HG03196 (cell line): Measurements from ENCODE around the gene SERPINE2.
A peak's percentile ranks its signal among the peaks of the same experiment; 100 is the strongest.

ENCODE experiments used
- ATAC-seq: cut with Tn5 transposase; IDR thresholded peaks from one replicate; pipeline ENCODE4 v1.9.1; 2021; ENCODE audit not compliant: unreplicated experiment

Gene SERPINE2, protein sequence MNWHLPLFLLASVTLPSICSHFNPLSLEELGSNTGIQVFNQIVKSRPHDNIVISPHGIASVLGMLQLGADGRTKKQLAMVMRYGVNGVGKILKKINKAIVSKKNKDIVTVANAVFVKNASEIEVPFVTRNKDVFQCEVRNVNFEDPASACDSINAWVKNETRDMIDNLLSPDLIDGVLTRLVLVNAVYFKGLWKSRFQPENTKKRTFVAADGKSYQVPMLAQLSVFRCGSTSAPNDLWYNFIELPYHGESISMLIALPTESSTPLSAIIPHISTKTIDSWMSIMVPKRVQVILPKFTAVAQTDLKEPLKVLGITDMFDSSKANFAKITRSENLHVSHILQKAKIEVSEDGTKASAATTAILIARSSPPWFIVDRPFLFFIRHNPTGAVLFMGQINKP

DNA sequence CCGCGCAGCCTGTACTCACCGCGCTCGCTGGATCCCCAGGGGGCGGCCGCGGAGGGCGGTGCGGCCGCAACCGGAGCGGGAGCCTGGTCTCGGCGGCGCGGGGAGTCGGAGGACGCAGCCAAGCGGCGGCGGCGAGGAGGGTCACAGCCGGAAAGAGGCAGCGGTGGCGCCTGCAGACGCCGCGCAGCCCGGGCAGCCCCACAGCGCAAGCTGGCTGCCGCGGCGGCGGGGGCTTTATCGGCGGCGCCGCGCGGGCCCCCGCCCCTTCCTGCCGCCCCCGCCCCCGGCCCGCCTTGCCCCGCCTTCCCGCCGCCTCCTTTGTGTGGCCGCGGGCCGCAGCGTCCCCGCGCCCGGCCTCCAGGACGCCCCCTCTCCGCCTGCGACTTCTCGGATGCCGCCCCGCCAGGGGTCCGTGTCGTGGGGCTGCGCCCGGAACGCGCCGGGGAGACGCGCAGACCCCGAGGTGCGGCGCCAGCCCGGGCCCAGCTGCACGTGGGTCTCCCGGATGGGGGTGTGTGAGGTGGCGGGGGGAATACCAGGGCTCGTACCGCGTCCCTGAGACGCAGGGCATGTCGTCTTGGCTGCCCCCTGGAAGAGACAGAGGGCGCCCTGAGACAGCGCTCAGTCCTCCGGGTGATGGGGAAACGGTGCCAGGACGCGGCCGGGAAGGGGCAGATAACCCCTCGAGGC, at the start of gene SERPINE2:
Gene SERPINE2 (minus strand): TSS at position 207 of the 690 bp plus-strand sequence. CDS start 37,386 bp downstream, outside the sequence.
- ATAC-seq, result no peak

GRCh38 chr2:224086226-224086914, 47.3 kb upstream of the SERPINE2 start:
- no peak for ATAC-seq

DNA sequence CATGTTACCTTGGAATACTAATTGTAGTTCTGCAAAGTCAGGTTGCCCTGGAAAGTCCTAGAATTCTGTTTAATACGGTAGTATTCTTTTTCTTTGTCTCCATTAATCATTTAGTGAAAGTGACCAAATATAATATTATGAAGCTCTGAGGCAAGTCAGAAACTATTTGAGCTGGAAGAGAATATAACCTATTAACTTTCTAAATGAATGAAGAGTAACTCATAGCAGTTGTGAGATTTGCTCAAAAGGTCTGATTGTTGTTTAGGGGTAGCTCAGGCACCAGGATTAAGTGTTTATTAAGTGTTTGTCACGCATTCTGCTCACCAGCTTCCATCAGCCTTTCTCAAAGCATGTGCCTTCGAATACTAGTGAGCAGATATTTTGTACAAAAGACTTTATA, 46.7 kb upstream of the SERPINE2 start:
- no peak for ATAC-seq

- ATAC-seq, result no peak
Measured at GRCh38 chr2:224085246-224085645, 46.2 kb upstream of the SERPINE2 start.

DNA sequence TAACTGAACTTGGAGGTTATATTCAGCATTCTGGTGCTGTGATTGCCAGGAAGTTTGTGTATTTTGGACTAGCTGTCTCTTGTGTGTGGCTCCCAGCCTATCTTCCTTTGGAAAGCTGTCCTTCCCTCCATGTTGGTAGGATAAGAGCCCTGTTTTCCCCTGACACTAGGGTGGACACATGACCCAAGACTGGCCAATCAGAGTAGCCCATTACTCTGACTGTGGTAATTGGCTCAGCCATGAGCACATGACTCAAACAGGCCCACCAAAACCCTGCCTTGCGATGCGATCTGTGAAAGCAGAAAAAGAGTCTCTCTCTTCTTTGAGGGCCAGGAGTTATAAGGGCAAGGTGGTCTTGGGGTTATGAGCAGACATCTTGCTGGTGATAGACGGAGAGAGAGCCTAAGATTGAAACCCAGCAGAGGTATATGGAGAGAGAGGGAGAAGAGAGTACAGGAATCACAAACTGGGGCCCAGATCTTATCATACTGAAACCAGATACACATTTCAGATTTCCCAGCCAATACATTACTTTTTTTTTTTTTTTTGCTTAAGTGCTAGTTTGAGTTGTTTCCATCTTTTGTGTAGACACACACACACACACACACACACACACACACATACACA, 45.3 kb upstream of the SERPINE2 start:
- no peak for ATAC-seq

DNA sequence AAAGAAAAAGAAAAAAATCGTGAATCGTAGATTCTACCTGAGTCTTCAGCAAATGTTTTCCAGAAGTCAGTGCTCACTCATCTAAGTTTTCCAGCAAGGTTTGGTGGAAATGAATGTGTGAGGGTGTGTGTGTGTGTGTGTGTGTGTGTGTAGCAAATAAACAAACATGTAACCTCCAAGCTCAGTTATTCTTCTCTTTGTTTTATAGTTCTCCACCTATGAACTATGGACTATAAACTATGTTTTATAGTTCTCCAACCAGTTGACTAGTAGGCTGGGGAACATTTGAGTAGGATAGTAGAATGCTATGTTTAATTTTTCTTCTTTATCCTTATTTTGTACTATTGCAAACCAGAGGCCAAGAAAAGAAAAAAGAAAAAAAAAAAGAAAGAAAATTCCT, 44.6 kb upstream of the SERPINE2 start:
- no peak for ATAC-seq

- no peak for ATAC-seq
Measured at GRCh38 chr2:224078656-224079055, 39.6 kb upstream of the SERPINE2 start.

- ATAC-seq, result no peak
Measured at GRCh38 chr2:224077773-224078507, 38.9 kb upstream of the SERPINE2 start.

- no peak for ATAC-seq
Measured at GRCh38 chr2:224075588-224075987, 36.5 kb upstream of the SERPINE2 start.

GRCh38 chr2:224073676-224074075, 34.6 kb upstream of the SERPINE2 start:
- no peak for ATAC-seq

DNA sequence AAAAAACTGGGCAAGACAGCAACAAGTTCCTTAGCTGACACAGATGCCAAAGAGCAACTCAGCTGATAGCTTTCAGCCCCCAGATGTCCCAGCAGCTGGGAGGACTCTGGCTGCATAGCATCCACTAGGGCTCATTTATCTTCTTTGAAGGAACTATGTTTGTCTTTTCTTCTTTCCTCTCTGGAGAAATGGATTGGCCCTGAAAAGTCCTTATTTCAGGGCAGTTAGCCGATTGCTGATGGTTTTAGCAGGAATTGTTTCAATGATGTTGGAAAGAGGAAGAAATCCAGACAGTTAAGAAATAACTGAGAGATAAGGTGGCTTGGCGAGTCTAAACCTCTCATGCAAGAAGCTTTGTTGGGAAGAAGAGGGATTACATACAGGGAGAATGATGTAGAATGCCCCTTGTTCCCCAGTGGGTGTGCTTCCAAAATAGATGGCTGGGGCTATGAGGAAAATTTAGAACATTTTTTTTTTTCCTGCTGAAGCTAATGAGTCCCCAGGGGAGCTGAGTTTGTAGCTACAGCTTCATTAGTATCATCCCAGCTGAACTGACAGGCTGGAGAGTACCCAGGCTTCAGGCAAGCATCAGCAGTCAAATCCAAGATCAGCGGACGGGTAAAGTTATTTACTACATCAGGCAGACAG, 33.6 kb upstream of the SERPINE2 start:
- no peak for ATAC-seq

DNA sequence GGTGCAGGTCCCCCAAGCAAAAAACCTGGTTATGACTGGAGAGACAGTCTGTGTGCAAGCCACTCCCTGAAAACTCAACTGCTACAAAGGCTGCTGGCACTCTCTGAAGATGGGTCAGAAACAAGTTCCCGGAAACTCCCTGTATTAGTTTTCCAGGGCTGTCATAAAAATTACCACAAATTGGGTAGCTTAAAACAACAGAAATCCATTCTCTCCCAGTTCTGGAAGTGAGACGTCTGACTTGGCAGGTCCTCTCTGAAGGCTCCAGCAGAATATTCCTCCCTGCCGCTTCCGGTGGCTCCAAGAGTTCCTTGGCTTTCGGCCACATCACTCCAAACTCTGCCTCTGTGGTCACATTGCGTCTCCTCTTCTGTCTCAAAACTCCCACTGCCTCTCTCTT, 30.1 kb upstream of the SERPINE2 start:
- no peak for ATAC-seq

DNA sequence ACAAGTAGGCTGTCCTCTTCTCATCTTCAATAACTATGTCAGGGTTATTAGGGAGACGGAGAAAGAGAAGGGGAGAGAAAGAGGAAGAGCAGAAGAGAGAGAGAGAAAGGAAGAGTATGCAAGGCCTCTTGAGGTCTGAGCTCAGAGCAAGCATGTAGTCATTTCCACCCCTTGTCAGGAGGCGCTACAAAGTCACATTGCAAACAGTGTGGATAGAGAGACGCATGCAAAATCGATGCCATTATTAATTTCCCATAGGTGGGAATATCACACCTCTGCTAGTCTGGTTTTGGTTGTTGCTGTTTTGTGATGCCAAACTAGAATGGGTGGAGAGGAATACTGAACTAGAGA, 24.2 kb upstream of the SERPINE2 start:
- peak; percentile 30 for ATAC-seq

DNA sequence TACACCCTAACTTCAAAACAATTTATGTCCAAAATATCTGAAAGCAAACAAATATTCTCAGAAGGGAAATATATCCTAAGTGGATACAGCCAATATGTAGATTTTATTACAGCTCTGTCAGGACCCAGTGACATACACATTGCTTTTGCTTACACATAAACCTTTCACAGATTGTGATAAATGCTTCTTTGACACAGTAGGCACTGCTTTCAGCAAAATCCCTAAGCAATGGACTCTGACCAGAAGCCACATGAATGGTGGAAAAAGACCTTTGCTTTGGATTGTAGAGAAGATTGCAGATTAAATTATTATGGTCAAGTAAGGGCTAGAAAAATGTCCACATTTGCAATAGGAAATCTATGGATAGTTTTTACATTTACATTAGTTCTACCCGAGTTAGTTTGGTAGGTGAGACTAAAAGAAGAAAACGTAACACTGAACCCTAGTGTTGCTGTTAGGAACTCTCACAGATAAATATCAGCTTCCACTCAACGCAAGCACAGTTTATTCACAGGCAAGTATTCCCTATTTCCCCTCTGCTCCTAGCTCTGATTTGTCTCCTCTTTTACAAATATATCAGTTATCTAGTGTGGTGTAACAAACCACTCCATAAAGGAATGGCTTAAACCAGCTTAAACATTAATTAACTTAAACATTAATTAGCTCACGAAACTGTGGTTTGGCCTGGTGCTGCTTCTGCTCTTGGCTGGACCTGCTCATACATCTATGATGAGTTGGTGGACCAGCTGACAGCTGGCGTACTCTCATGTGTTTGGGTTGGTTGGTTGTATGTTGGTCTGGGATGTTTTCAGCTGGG, 23.6 kb upstream of the SERPINE2 start:
- peak; percentile 53 for ATAC-seq

DNA sequence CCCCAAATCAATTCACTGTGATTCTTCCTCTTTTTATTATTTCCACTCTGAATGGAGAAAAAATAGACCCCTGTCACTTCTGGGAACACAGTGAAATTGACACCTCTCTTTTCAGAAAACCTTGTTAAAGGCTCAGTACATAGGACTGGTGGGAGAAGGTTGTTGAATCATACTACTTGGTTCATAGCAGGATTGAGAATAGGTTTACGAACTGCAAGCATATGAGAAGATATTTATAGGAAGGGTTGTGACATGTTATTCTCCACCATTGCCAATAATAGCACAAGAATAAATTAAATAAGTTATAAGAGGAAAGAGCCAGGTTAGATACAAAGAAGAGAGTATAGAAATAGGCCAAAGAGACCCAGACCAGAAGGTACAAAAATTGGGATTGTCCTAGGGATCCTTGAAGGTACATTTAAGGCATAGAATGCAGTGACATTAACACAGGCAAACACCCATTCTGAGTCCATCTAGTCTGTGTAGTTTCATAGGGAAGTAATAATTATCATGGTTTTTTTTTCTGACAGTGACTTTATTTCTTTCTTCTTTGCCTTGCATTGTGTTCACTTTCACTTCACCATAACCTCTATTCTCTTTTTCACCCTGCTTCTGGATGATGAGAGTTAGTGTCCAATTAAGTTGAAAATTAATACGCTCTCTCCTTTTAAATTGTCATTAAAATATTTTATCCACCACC, 21.8 kb upstream of the SERPINE2 start:
- ATAC-seq, result no peak

- ATAC-seq, result no peak
Measured at GRCh38 chr2:224059178-224059577, 20.1 kb upstream of the SERPINE2 start.

- ATAC-seq, result no peak
Measured at GRCh38 chr2:224058048-224058775, 19.1 kb upstream of the SERPINE2 start.

DNA sequence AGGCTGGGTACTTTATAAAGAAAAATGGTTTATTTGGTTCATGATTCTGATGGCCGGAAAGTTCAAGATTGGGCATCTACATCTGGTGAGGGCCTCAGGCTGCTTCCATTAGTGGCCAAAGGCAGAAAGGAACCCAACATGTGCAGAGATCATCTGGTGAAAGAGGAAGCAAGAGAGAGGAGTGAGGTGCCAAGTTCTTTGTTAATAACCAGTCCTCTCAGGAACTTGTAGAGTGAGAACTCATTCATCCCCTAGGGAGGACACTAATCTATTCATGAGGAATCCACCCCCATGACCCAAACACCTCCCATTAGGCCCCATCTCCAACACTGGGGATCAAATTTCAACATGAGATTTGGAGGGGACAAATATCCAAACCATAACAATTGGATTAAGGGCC, 17.8 kb upstream of the SERPINE2 start:
- no peak for ATAC-seq
